ENCODE results near the gene DNHD1.

- TF ChIP-seq CTCF (IDR thresholded peaks at IDR 0.05) (no peak), POLR2A (IDR thresholded peaks at IDR 0.05) (no peak)
Observed at GRCh38 chr11:6548641-6549040, 51.6 kb downstream of the DNHD1 start.

All from stomach (tissue), 4 donors.